ENCODE data around the gene ZBTB5. TPM values are rescaled to one million over a fixed set of nuclear protein-coding genes. Genes with fewer than 3 reads are reported as not detected.
"Not testable (repeated sequence)": the region's sequence is repeated elsewhere in the genome, so short reads cannot be mapped to it uniquely, and the experiment has no call there.

Gene ZBTB5
- total RNA-seq, 1 experiment from 2014 or later = 30.6 TPM

GRCh38 chr9:37480759-37481158 is 15.5 kb upstream of the ZBTB5 start:
- TF ChIP-seq TCF7L2 (IDR thresholded peaks at IDR 0.05; ENCODE audit: low read depth, low read length) = no peak
- TF ChIP-seq SIN3A (IDR thresholded peaks at IDR 0.05; ENCODE audit: borderline replicate concordance, insufficient read depth, low read depth, low read length) = no peak
- no peak for TF ChIP-seq POLR2AphosphoS5 (IDR thresholded peaks at IDR 0.05; ENCODE audit: low read depth, low read length)
- TF ChIP-seq REST (IDR thresholded peaks at IDR 0.05; ENCODE audit: insufficient read depth in 1 of 2, low read depth in 2 of 2, low read length in 1 of 2) = no peak
- TF ChIP-seq, protein P1, sequence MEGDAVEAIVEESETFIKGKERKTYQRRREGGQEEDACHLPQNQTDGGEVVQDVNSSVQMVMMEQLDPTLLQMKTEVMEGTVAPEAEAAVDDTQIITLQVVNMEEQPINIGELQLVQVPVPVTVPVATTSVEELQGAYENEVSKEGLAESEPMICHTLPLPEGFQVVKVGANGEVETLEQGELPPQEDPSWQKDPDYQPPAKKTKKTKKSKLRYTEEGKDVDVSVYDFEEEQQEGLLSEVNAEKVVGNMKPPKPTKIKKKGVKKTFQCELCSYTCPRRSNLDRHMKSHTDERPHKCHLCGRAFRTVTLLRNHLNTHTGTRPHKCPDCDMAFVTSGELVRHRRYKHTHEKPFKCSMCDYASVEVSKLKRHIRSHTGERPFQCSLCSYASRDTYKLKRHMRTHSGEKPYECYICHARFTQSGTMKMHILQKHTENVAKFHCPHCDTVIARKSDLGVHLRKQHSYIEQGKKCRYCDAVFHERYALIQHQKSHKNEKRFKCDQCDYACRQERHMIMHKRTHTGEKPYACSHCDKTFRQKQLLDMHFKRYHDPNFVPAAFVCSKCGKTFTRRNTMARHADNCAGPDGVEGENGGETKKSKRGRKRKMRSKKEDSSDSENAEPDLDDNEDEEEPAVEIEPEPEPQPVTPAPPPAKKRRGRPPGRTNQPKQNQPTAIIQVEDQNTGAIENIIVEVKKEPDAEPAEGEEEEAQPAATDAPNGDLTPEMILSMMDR (IDR thresholded peaks at IDR 0.05) = no peak

DNA sequence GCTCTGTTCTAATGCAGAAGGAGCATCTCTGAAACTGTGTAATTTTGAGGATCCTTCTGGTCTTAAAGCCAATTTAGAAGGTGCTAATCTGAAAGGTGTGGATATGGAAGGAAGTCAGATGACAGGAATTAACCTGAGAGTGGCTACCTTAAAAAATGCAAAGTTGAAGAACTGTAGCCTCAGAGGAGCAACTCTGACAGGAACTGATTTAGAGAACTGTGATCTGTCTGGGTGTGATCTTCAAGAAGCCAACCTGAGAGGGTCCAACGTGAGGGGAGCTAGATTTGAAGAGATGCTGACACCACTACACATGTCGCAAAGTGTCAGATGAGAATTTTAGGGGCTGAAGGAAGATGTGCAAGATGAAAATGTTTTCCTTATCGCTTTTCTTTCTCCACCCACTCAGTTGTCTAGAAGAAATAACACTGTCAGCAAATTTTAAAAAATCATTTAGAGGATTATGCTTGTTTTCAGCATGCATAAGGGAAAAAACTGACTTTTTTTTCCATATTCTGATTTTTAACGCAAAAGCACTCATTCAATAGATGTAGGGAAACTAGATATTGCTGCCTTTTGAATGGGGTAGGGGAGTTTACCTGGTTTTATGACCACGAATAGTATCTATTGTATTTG is 12.9 kb upstream of the ZBTB5 start:
- Histone ChIP-seq H3K27ac (ENCODE audit: low read length) (peak overlapping the region; percentile 52; the same call in 1 of the 2 replicates), H3K4me1 (ENCODE audit: control insufficient read depth, insufficient read depth, low read length) (peaks cover 17% of the 10 kb centered on the region), H3K9me3 (ENCODE audit: control insufficient read depth, insufficient read depth, low read depth, low read length) (peaks cover 16% of the 10 kb centered on the region)
- in situ Hi-C loops (cut with HindIII; ENCODE audit: low pct_unique_long_range_greater_than_20kb, low sequenced_read_pairs); H3K36me3 ChIP-seq (ENCODE audit: control insufficient read depth, insufficient read depth, low read length); POLR2A ChIA-PET; CTCF ChIA-PET; H3K4me3 ChIP-seq (ENCODE audit: low read depth in 2 of 2, low read length in 2 of 2); ATAC-seq; DNase-seq (ENCODE audit: low read depth, low spot score); BruUV-seq (replicated peaks); H3K27me3 ChIP-seq (ENCODE audit: control insufficient read depth, insufficient read depth, low read length): not testable (repeated sequence)
- intact Hi-C loops (cut with micrococcal nuclease; ENCODE audit: unreplicated experiment) = loop anchor here (10.0 kb wide), 1 partner anchor 267 kb away; no protein-coding TSS in a partner anchor

More at GRCh38 chr9:37480759-37481158, 15.5 kb upstream of the ZBTB5 start:
- CTCF ChIA-PET = interaction anchor here (0.6 to 1.5 kb wide), 5 partner anchors 15 to 423 kb away, joined by 3 to 5 read pairs (median 3); partner anchors contain the start of gene SLC25A51
- peak overlapping the region; percentile 48; the same call in 1 of the 2 replicates for H3K27ac ChIP-seq (ENCODE audit: low read length)
- POLR2A ChIA-PET = no interaction called here
- H3K4me3 ChIP-seq (ENCODE audit: low read depth in 2 of 2, low read length in 2 of 2) = no peak overlapping the region
- in situ Hi-C loops (cut with HindIII; ENCODE audit: low pct_unique_long_range_greater_than_20kb, low sequenced_read_pairs) = no loop called here
- no peak for DNase-seq (ENCODE audit: low read depth, low spot score)
- H3K9me3 ChIP-seq (ENCODE audit: control insufficient read depth, insufficient read depth, low read depth, low read length) = no peaks in the 10 kb centered on the region
- no TSS peak for BruUV-seq (replicated peaks)
- peaks cover 19% of the 10 kb centered on the region for H3K4me1 ChIP-seq (ENCODE audit: control insufficient read depth, insufficient read depth, low read length)
- H3K36me3 ChIP-seq (ENCODE audit: control insufficient read depth, insufficient read depth, low read length) = no peaks in the 10 kb centered on the region
- intact Hi-C loops (cut with micrococcal nuclease; ENCODE audit: unreplicated experiment) = no loop called here
- no peak for ATAC-seq
- no peaks in the 10 kb centered on the region for H3K27me3 ChIP-seq (ENCODE audit: control insufficient read depth, insufficient read depth, low read length)

- in situ Hi-C loops (cut with HindIII; ENCODE audit: low pct_unique_long_range_greater_than_20kb, low sequenced_read_pairs); CTCF ChIA-PET; ATAC-seq; H3K36me3 ChIP-seq (ENCODE audit: control insufficient read depth, insufficient read depth, low read length); POLR2A ChIA-PET; DNase-seq (ENCODE audit: low read depth, low spot score); H3K4me3 ChIP-seq (ENCODE audit: low read depth in 2 of 2, low read length in 2 of 2); H3K27me3 ChIP-seq (ENCODE audit: control insufficient read depth, insufficient read depth, low read length); BruUV-seq (replicated peaks): not testable (repeated sequence)
- Histone ChIP-seq H3K4me1 (ENCODE audit: control insufficient read depth, insufficient read depth, low read length) (peaks cover 21% of the 10 kb centered on the region), H3K27ac (ENCODE audit: low read length) (peak overlapping the region; percentile 52; the same call in 1 of the 2 replicates), H3K9me3 (ENCODE audit: control insufficient read depth, insufficient read depth, low read depth, low read length) (peaks cover 16% of the 10 kb centered on the region)
- intact Hi-C loops (cut with micrococcal nuclease; ENCODE audit: unreplicated experiment) = loop anchor here (10.0 kb wide), 1 partner anchor 267 kb away; no protein-coding TSS in a partner anchor
These were observed 12.2 kb upstream of the ZBTB5 start for GRCh38 chr9:37477443-37477842.
